SK-N-SH treated with all-trans-retinoic acid at 6 μM for 48 hours (cell line): ENCODE results near the gene SORCS2.

Source experiments
- ARNTL ChIP-seq: fragments of 450-650 bp; formaldehyde crosslinking; IDR thresholded peaks from 2 replicates; pipeline ENCODE4 v1.5.0; 2020; ENCODE audit warnings: low read depth, mild to moderate bottlenecking, moderate library complexity, borderline replicate concordance
- BACH2 ChIP-seq: fragments of 250-450 bp; sonication (Bioruptor Pico); IDR thresholded peaks from 2 replicates; pipeline ENCODE4 v1.9.0; 2021; ENCODE audit warnings: mild to moderate bottlenecking, borderline replicate concordance
- OSR1 ChIP-seq: fragments of 250-450 bp; sonication (Bioruptor Pico); IDR thresholded peaks from 2 replicates; pipeline ENCODE4 v1.8.0; 2022; ENCODE audit warnings: moderate library complexity, mild to moderate bottlenecking, inconsistent platforms
- PATZ1 ChIP-seq: fragments of 250-450 bp; sonication (Bioruptor Pico); IDR thresholded peaks from 2 replicates; pipeline ENCODE4 v1.8.0; 2020; ENCODE audit warnings: mild to moderate bottlenecking, moderate library complexity, borderline replicate concordance
- RARB ChIP-seq: fragments of 250-450 bp; sonication (Bioruptor Pico); IDR thresholded peaks from 2 replicates; pipeline ENCODE4 v1.8.0; 2021; ENCODE audit warnings: mild to moderate bottlenecking, moderate library complexity
- SNAI2 ChIP-seq: fragments of 250-450 bp; sonication (Bioruptor Pico); IDR thresholded peaks from 2 replicates; pipeline ENCODE4 v1.5.0; 2020; ENCODE audit warnings: mild to moderate bottlenecking, moderate library complexity
- TCF4 ChIP-seq: fragments of 250-450 bp; sonication (Bioruptor Pico); IDR thresholded peaks from 2 replicates; pipeline ENCODE4 v1.8.0; 2021; ENCODE audit warnings: mild to moderate bottlenecking, moderate library complexity, borderline replicate concordance
- TOX ChIP-seq: fragments of 250-450 bp; sonication (Bioruptor Pico); IDR thresholded peaks from 2 replicates; pipeline ENCODE4 v1.8.0; 2021; ENCODE audit warnings: mild to moderate bottlenecking, moderate library complexity, borderline replicate concordance
- ZFP3 ChIP-seq: fragments of 250-450 bp; sonication (Bioruptor Pico); IDR thresholded peaks from 2 replicates; pipeline ENCODE4 v1.5.0; 2020; ENCODE audit warnings: mild to moderate bottlenecking, moderate library complexity
- TF ChIP-seq, protein P1 (sequence below): fragments of 250-450 bp; sonication (Bioruptor Pico); IDR thresholded peaks from 2 replicates; pipeline ENCODE4 v1.5.1; 2021; ENCODE audit warnings: mild to moderate bottlenecking, moderate library complexity

DNA sequence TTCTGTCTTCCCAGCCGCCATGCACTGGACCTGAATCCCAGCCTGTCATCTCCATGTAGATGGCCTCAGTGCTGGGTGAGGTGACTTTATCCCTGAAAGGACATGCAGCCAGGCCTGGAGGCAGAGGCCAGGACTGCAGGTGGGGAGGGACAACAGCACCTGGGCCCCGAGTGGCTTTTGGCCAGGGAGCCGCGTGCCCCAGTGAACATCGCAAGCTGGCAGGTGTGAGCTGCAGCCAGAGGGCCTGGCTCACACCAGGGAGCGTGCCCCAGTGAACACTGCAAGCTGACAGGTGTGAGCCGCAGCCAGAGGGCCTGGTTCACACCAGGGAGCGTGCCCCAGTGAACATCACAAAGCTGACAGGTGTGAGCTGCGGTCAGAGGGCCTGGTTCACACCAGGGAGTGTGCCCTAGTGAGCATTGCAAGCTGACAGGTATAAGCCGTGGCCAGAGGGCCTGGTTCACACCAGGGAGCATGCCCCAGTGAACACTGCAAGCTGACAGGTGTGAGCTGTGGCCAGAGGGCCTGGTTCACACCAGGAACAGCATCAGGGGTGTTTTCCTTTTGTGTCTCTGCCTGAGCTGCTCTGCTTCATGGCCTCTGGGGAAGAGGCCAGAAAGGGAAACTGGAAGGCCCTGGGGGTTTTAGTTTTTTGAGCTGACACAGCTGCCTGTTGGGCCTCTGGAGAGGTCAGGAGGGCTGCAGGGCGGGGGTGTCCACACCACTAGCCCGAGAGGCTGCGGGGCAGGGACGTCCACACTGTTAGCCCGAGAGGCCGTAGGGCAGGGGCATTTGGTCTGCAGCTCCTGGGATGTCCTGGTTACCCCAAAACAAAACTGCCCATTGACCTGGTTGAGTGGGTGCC lies 265.1 kb downstream of the SORCS2 start:
- no peak for TF ChIP-seq SNAI2 (CRISPR knock-in tag)
- no peak for TF ChIP-seq ZFP3
- TF ChIP-seq BACH2 (CRISPR knock-in tag): no peak
- no peak for TF ChIP-seq OSR1
- no peak for TF ChIP-seq TCF4 (CRISPR knock-in tag)
- no peak for TF ChIP-seq ARNTL (CRISPR knock-in tag)
- no peak for TF ChIP-seq RARB (CRISPR knock-in tag)
- TF ChIP-seq TOX: no peak
- TF ChIP-seq, protein P1, sequence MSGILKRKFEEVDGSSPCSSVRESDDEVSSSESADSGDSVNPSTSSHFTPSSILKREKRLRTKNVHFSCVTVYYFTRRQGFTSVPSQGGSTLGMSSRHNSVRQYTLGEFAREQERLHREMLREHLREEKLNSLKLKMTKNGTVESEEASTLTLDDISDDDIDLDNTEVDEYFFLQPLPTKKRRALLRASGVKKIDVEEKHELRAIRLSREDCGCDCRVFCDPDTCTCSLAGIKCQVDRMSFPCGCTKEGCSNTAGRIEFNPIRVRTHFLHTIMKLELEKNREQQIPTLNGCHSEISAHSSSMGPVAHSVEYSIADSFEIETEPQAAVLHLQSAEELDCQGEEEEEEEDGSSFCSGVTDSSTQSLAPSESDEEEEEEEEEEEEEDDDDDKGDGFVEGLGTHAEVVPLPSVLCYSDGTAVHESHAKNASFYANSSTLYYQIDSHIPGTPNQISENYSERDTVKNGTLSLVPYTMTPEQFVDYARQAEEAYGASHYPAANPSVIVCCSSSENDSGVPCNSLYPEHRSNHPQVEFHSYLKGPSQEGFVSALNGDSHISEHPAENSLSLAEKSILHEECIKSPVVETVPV (CRISPR knock-in tag): no peak
- TF ChIP-seq PATZ1: no peak
